H1 (cell line): ENCODE measurements around the gene C11orf42. TPM values are rescaled to one million over a fixed set of nuclear protein-coding genes. Genes with fewer than 3 reads are reported as not detected.

ENCODE experiments used
- CTCF ChIA-PET: fragments of 300-600 bp; sonication (Branson Sonifier 250); formaldehyde crosslinking; loops from one replicate; lab custom pipeline; 2021; ENCODE audit not compliant: partially characterized antibody; lab: Charles Lee
- POLR2A ChIA-PET: fragments of 300-600 bp; sonication (Branson Sonifier 250); formaldehyde crosslinking; loops from one replicate; lab custom pipeline; 2021; ENCODE audit warnings: inconsistent platforms; ENCODE audit not compliant: partially characterized antibody; lab: Charles Lee
- DNase-seq, 2 experiments: peaks; one replicate each; pipeline versions ENCODE4 v3.0.0 to v3.0.0-alpha.2; 2010 to 2022; ENCODE audit warnings: low spot score in 2 of 2, low read depth in 1 of 2, mixed read lengths in 1 of 2
- FAIRE-seq: peaks from 2 replicates; lab custom pipeline; 2011; peaks lifted over from hg19 to GRCh38; lab: Jason Lieb, UNC
- H2AFZ ChIP-seq: 2 replicates; pipeline ENCODE4 v1.8.1; 2012; ENCODE audit warnings: low read length, inconsistent platforms
- H2AK5ac ChIP-seq: 2 replicates; pipeline ENCODE4 v1.6.1; 2013; ENCODE audit warnings: low read depth, low read length
- H2BK120ac ChIP-seq: replicated peaks from 2 replicates; pipeline ENCODE3; 2013; ENCODE audit warnings: low read depth, low read length, inconsistent platforms
- H2BK12ac ChIP-seq: 2 replicates; pipeline ENCODE4 v1.6.1; 2013; ENCODE audit warnings: low read depth, low read length
- H2BK15ac ChIP-seq: 2 replicates; pipeline ENCODE4 v1.6.1; 2013; ENCODE audit warnings: low read length
- H2BK20ac ChIP-seq: 2 replicates; pipeline ENCODE4 v1.6.1; 2013; ENCODE audit warnings: low read length
- H2BK5ac ChIP-seq: 2 replicates; pipeline ENCODE4 v1.6.1; 2013; ENCODE audit warnings: low read depth, low read length
- H3K14ac ChIP-seq: 2 replicates; pipeline ENCODE4 v1.6.1; 2013; ENCODE audit warnings: inconsistent platforms; ENCODE audit not compliant: insufficient read length
- H3K18ac ChIP-seq: 2 replicates; pipeline ENCODE4 v1.6.1; 2013; ENCODE audit warnings: low read length; ENCODE audit errors: extremely low read depth
- H3K23ac ChIP-seq: 2 replicates; pipeline ENCODE4 v1.6.1; 2013; ENCODE audit warnings: inconsistent platforms; ENCODE audit not compliant: insufficient read length
- H3K23me2 ChIP-seq: 2 replicates; pipeline ENCODE4 v1.6.1; 2013; ENCODE audit warnings: low read depth, low read length
- H3K27ac ChIP-seq: 2 replicates; pipeline ENCODE4 v1.6.1; 2011; ENCODE audit warnings: low read depth, low read length, inconsistent platforms
- H3K27me3 ChIP-seq, 4 experiments: replicated peaks in 1 of 4; 1 replicate in 1 of 4; 2 replicates in 3 of 4; pipeline versions ENCODE4 v1.6.1 to v1.8.1; 2011 to 2013; ENCODE audit warnings: low read length in 3 of 4, mild to moderate bottlenecking in 3 of 4, inconsistent platforms in 2 of 4, mixed read lengths in 2 of 4, moderate library complexity in 1 of 4; ENCODE audit not compliant: control insufficient read depth in 3 of 4, insufficient read depth in 3 of 4; ENCODE audit errors: extremely low read depth in 1 of 4
- H3K36me3 ChIP-seq, 4 experiments: 2 replicates each; pipeline versions ENCODE4 v1.6.1 to v1.8.1; 2011 to 2013; ENCODE audit warnings: mild to moderate bottlenecking in 4 of 4, low read length in 3 of 4, moderate library complexity in 2 of 4, control low read depth in 1 of 4, inconsistent platforms in 1 of 4; ENCODE audit not compliant: insufficient read depth in 4 of 4, control insufficient read depth in 2 of 4
- H3K4ac ChIP-seq: replicated peaks from 2 replicates; pipeline ENCODE3; 2013; ENCODE audit warnings: low read length, low read depth, mixed read lengths, inconsistent platforms; ENCODE audit not compliant: insufficient read length
- H3K4me1 ChIP-seq, 4 experiments: replicated peaks in 1 of 4; 1 replicate in 1 of 4; 2 replicates in 3 of 4; pipeline versions ENCODE4 v1.6.1 to v1.8.1; 2011 to 2013; ENCODE audit warnings: low read length in 3 of 4, inconsistent platforms in 2 of 4, mixed read lengths in 1 of 4; ENCODE audit not compliant: insufficient read depth in 4 of 4, control insufficient read depth in 3 of 4
- H3K4me2 ChIP-seq, 2 experiments: 2 replicates each; pipeline versions ENCODE4 v1.6.1 to v1.8.1; 2011 to 2013; ENCODE audit warnings: low read depth in 2 of 2, low read length in 2 of 2, control low read depth in 1 of 2, inconsistent platforms in 1 of 2, mild to moderate bottlenecking in 1 of 2; ENCODE audit not compliant: insufficient read depth in 1 of 2
- H3K4me3 ChIP-seq, 4 experiments: fragments of 200-600, 300-600 bp in 1 of 4; sonication (generic), shearing (Covaris generic), sonication (Bioruptor Twin) in 1 of 4; 2 replicates each; pipeline versions ENCODE4 v1.5.1 to v1.8.1; 2011 to 2016; ENCODE audit warnings: low read length in 4 of 4, low read depth in 3 of 4, control low read depth in 2 of 4, inconsistent platforms in 2 of 4, mild to moderate bottlenecking in 2 of 4, mixed read lengths in 1 of 4, moderate library complexity in 1 of 4; ENCODE audit not compliant: insufficient read depth in 2 of 4; ENCODE audit errors: extremely low read depth in 1 of 4
- H3K56ac ChIP-seq: replicated peaks from 2 replicates; pipeline ENCODE3; 2013; ENCODE audit warnings: low read depth, mild to moderate bottlenecking, mixed read lengths, low read length, inconsistent platforms; ENCODE audit not compliant: insufficient read length
- H3K79me1 ChIP-seq: 2 replicates; pipeline ENCODE4 v1.6.1; 2013; ENCODE audit warnings: low read depth, low read length, control low read depth
- H3K79me2 ChIP-seq, 2 experiments: 2 replicates each; pipeline versions ENCODE4 v1.6.1 to v1.8.1; 2012 to 2013; ENCODE audit warnings: low read length in 2 of 2, mild to moderate bottlenecking in 2 of 2, inconsistent platforms in 1 of 2; ENCODE audit not compliant: insufficient read depth in 2 of 2, control insufficient read depth in 1 of 2
- H3K9ac ChIP-seq, 4 experiments: replicated peaks in 1 of 4; 1 replicate in 1 of 4; 2 replicates in 3 of 4; pipeline versions ENCODE4 v1.6.1 to v1.8.1; 2011 to 2013; ENCODE audit warnings: low read depth in 3 of 4, low read length in 3 of 4, control low read depth in 2 of 4, mild to moderate bottlenecking in 2 of 4, moderate library complexity in 2 of 4, inconsistent platforms in 1 of 4; ENCODE audit errors: extremely low read depth in 1 of 4
- H3K9me3 ChIP-seq, 2 experiments: 2 replicates each; pipeline versions ENCODE4 v1.6.1 to v1.8.1; 2012 to 2013; ENCODE audit warnings: mild to moderate bottlenecking in 2 of 2, moderate library complexity in 2 of 2, control low read depth in 1 of 2, inconsistent platforms in 1 of 2, low read depth in 1 of 2, low read length in 1 of 2, mixed read lengths in 1 of 2; ENCODE audit not compliant: insufficient read depth in 2 of 2
- H4K20me1 ChIP-seq, 2 experiments: replicated peaks in 1 of 2; 2 replicates each; pipeline versions ENCODE3 to v1.8.1; 2011 to 2013; ENCODE audit warnings: inconsistent platforms in 2 of 2, low read length in 2 of 2, mild to moderate bottlenecking in 1 of 2; ENCODE audit not compliant: insufficient read depth in 2 of 2, control insufficient read depth in 1 of 2
- H4K5ac ChIP-seq: 2 replicates; pipeline ENCODE4 v1.6.1; 2013; ENCODE audit warnings: low read length, low read depth, mixed read lengths, inconsistent platforms; ENCODE audit not compliant: insufficient read length
- H4K8ac ChIP-seq: 2 replicates; pipeline ENCODE4 v1.8.0; 2013; ENCODE audit warnings: mild to moderate bottlenecking, moderate library complexity, low read length, inconsistent platforms; ENCODE audit not compliant: insufficient read depth; ENCODE audit errors: extremely low read depth
- H4K91ac ChIP-seq: replicated peaks from 2 replicates; pipeline ENCODE3; 2013; ENCODE audit warnings: low read length, mixed read lengths, inconsistent platforms; ENCODE audit not compliant: insufficient read length
- BACH1 ChIP-seq: IDR thresholded peaks from 2 replicates; pipeline ENCODE4 v1.6.1; 2012; ENCODE audit warnings: low read length, improper control_type of control experiment
- CHD2 ChIP-seq: IDR thresholded peaks from 2 replicates; pipeline ENCODE4 v1.6.1; 2012; ENCODE audit warnings: low read length, improper control_type of control experiment
- SAP30 ChIP-seq: fragments of 300-600 bp; sonication (generic); IDR thresholded peaks from 2 replicates; pipeline ENCODE4 v1.7.1; 2012; ENCODE audit warnings: low read length, moderate library complexity, mild to moderate bottlenecking, inconsistent platforms; ENCODE audit not compliant: insufficient read depth, insufficient replicate concordance
- TCF12 ChIP-seq: IDR thresholded peaks from 2 replicates; pipeline ENCODE4 v1.6.1; 2011; ENCODE audit warnings: low read depth, mild to moderate bottlenecking, low read length
- ZNF274 ChIP-seq: IDR thresholded peaks from 2 replicates; pipeline ENCODE4 v1.7.0; 2012; ENCODE audit warnings: low read length, borderline replicate concordance; ENCODE audit errors: extremely low read depth
- WGBS, 2 experiments: shearing (Covaris generic) in 1 of 2; methylation state at CpG; one replicate each; pipeline versions ENCODE4 v1.1.6 to v1.1.7; 2013 to 2015; ENCODE audit warnings: low lambda C conversion rate in 2 of 2, mixed read lengths in 2 of 2, inconsistent platforms in 1 of 2, low coverage in 1 of 2, missing lambda C conversion rate in 1 of 2; ENCODE audit not compliant: insufficient replicate concordance in 2 of 2, insufficient coverage in 1 of 2, insufficient read length in 1 of 2; ENCODE audit errors: extremely low coverage in 1 of 2, missing lambda C conversion rate in 1 of 2; 5-methylcytosine and 5-hydroxymethylcytosine counted together
- polyA plus RNA-seq, 7 experiments: library from polyadenylated mRNA; depleted of rRNA in 3 of 7; stranded (reverse) in 5 of 7; unstranded in 2 of 7; fragments of >200 nt in 5 of 7; fragments of 200-250 nt in 2 of 7; gene quantifications; 1 replicate in 5 of 7; 2 replicates in 1 of 7; 4 replicates in 1 of 7; pipeline versions ENCODE4 v1.2.1 to v1.2.3, GENCODE V29; 2011 to 2013; ENCODE audit warnings: missing spikeins in 2 of 7, mixed read lengths in 2 of 7
- total RNA-seq: library from RNA; stranded (reverse); fragmentation: NEBNext Ultra II Directional; extraction: Animal tissue kit (Norgen Biotek cat#: 25700); gene quantifications from 2 replicates; pipeline ENCODE4 v1.2.1, GENCODE V29; 2021

C11orf42 gene
- total and polyA plus RNA-seq, 2 of the 8 experiments (the other 6 are each of a cell fraction or from before 2014, with no cell fraction given) = not detected

DNA sequence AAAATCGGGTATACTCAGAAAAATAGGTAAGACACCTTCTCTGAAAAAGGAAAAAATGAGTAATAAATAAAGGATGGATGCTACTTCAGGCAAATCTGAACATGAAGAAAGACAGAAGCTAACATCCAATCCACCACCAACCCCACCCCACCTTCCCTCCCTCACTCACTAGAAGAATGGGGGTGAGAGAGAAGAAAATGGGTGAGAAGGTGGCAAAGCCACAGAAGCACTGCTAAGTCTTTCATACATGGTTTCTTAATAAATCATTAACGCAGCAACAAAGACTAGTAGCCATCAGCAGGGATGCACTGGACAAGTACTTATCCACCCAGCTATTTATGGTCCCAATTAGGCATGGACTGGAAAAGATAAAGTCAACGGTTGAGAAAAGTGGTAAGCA, 23.2 kb downstream of the C11orf42 start:
- 85% methylated on average over 3 of the region's 3 CpGs; no CpG with 5 or more reads in 1 of the 2 experiments for WGBS, 2 experiments
- no peak overlapping the region for H3K23ac ChIP-seq
- no peak overlapping the region for H3K4ac ChIP-seq
- no peak overlapping the region for H2BK120ac ChIP-seq
- FAIRE-seq (no peak), DNase-seq (no peak)
- peaks cover 5% of the 10 kb centered on the region; the same call in 1 of the 2 replicates for H3K79me1 ChIP-seq
- no peak overlapping the region for H4K8ac ChIP-seq
- no peak overlapping the region for H3K9ac ChIP-seq
- no peak overlapping the region for H2AFZ ChIP-seq
- H2BK15ac ChIP-seq = no peak overlapping the region
- H3K56ac ChIP-seq = peak overlapping the region; percentile 7
- H2BK12ac ChIP-seq = no peak overlapping the region
- H3K9me3 ChIP-seq = no peaks in the 10 kb centered on the region
- no peak overlapping the region for H3K14ac ChIP-seq
- H3K4me1 ChIP-seq = peaks cover 0 to under 1% (median 0%) of the 10 kb centered on the region in 4 experiments; a peak in 2 of 7 replicates
- no peak overlapping the region for H2AK5ac ChIP-seq
- CTCF ChIA-PET = interaction anchor here (0.7 to 1.9 kb wide), 12 partner anchors 8 to 271 kb away, joined by 3 to 14 read pairs (median 3); no protein-coding TSS in a partner anchor
- no peaks in the 10 kb centered on the region for H3K23me2 ChIP-seq
- H4K20me1 ChIP-seq = peaks cover 2 to 10% of the 10 kb centered on the region in 2 experiments
- no peak overlapping the region for H3K18ac ChIP-seq
- H3K4me3 ChIP-seq = no peak overlapping the region
- H4K91ac ChIP-seq = no peak overlapping the region
- peaks cover 3 to 66% of the 10 kb centered on the region in 2 experiments; a peak in 3 of 4 replicates for H3K79me2 ChIP-seq
- no peaks in the 10 kb centered on the region; a peak in 2 of 8 replicates for H3K36me3 ChIP-seq
- TF ChIP-seq BACH1 = no peak
- TF ChIP-seq CHD2 = no peak
- no peak for TF ChIP-seq ZNF274
- TF ChIP-seq TCF12 = no peak
- no peak for TF ChIP-seq SAP30
- H3K27ac ChIP-seq = no peak overlapping the region
- no peak overlapping the region for H2BK20ac ChIP-seq
- no peak overlapping the region for H4K5ac ChIP-seq
- H3K27me3 ChIP-seq = no peaks in the 10 kb centered on the region
- POLR2A ChIA-PET = no interaction called here
- H3K4me2 ChIP-seq = no peak overlapping the region
- H2BK5ac ChIP-seq = no peak overlapping the region
